Ovary (tissue), 3 donors: ENCODE results near the gene ATP6AP1.
"Not testable (repeated sequence)": the region's sequence is repeated elsewhere in the genome, so short reads cannot be mapped to it uniquely, and the experiment has no call there.

ENCODE experiments used
- EP300 ChIP-seq: sonication (generic); formaldehyde crosslinking; IDR thresholded peaks from one replicate; pipeline ENCODE4 v1.6.1; 2017; ENCODE audit warnings: antibody characterized with exemption
- POLR2A ChIP-seq: fragments of 450-650 bp; IDR thresholded peaks from one replicate; pipeline ENCODE4 v1.6.1; 2017; ENCODE audit warnings: antibody characterized with exemption, mild to moderate bottlenecking, moderate library complexity
- TF ChIP-seq, protein P1 (sequence below), 3 donors: fragments of 450-650 bp in 2 of 3; fragments of 200-600 bp in 1 of 3; IDR thresholded peaks; one replicate each; pipeline versions ENCODE4 v1.5.1 to v1.8.0; 2016 to 2022; ENCODE audit warnings: antibody characterized with exemption in 3 of 3, mild to moderate bottlenecking in 1 of 3
- donor health status: DM: no; HTN: no; CAD: no.

DNA sequence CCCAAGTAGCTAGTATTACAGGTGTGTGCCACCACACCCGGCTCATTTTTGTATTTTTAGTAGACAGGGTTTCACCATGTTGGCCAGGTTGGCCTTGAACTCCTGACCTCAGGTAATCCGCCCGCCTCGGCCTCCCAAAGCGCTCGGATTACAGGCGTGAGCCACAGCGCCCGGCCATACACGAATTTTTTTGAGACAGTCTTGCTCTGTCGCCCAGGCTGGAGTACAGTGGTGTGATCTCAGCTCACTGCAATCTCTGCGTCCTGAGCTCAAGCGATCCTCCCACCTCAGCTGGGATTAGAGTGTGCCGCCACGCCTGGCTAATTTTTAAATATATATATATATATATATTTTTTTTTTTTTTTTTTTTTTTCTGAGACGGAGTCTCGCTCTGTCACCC lies 32.1 kb upstream of the ATP6AP1 start:
- not testable (repeated sequence) for TF ChIP-seq POLR2A, EP300
- TF ChIP-seq, protein P1, sequence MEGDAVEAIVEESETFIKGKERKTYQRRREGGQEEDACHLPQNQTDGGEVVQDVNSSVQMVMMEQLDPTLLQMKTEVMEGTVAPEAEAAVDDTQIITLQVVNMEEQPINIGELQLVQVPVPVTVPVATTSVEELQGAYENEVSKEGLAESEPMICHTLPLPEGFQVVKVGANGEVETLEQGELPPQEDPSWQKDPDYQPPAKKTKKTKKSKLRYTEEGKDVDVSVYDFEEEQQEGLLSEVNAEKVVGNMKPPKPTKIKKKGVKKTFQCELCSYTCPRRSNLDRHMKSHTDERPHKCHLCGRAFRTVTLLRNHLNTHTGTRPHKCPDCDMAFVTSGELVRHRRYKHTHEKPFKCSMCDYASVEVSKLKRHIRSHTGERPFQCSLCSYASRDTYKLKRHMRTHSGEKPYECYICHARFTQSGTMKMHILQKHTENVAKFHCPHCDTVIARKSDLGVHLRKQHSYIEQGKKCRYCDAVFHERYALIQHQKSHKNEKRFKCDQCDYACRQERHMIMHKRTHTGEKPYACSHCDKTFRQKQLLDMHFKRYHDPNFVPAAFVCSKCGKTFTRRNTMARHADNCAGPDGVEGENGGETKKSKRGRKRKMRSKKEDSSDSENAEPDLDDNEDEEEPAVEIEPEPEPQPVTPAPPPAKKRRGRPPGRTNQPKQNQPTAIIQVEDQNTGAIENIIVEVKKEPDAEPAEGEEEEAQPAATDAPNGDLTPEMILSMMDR (IDR thresholded peaks at IDR 0.05) = not testable (repeated sequence)
